HG02610 (cell line): ENCODE results near the gene HK2.
"Not testable (repeated sequence)": the region's sequence is repeated elsewhere in the genome, so short reads cannot be mapped to it uniquely, and the experiment has no call there.

ENCODE experiments used
- ATAC-seq: cut with Tn5 transposase; IDR thresholded peaks from one replicate; pipeline ENCODE4 v1.9.1; 2021; ENCODE audit warnings: mild to moderate bottlenecking, moderate library complexity; ENCODE audit not compliant: unreplicated experiment

Gene HK2

GRCh38 chr2:74893332-74893731 is 59.4 kb downstream of the HK2 start:
- no peak for ATAC-seq

GRCh38 chr2:74894272-74894981 is 60.5 kb downstream of the HK2 start:
- ATAC-seq: no peak

GRCh38 chr2:74895001-74895400 is 61.1 kb downstream of the HK2 start:
- no peak for ATAC-seq

- ATAC-seq: no peak
These were observed 62.3 kb downstream of the HK2 start for GRCh38 chr2:74896232-74896631.

- ATAC-seq: not testable (repeated sequence)
These were observed 66.3 kb downstream of the HK2 start for GRCh38 chr2:74900225-74900624.

GRCh38 chr2:74902281-74902860 is 68.4 kb downstream of the HK2 start:
- no peak for ATAC-seq

GRCh38 chr2:74906395-74906794 is 72.5 kb downstream of the HK2 start:
- ATAC-seq: no peak

GRCh38 chr2:74907560-74907959 is 73.6 kb downstream of the HK2 start:
- not testable (repeated sequence) for ATAC-seq

- ATAC-seq: no peak
These were observed 75.0 kb downstream of the HK2 start for GRCh38 chr2:74908748-74909444.

GRCh38 chr2:74910245-74910644 is 76.3 kb downstream of the HK2 start:
- no peak for ATAC-seq

- no peak for ATAC-seq
These were observed 77.1 kb downstream of the HK2 start for GRCh38 chr2:74911061-74911460.

GRCh38 chr2:74915743-74916142 is 81.8 kb downstream of the HK2 start:
- ATAC-seq: peak; percentile 79

- ATAC-seq: no peak
These were observed 82.5 kb downstream of the HK2 start for GRCh38 chr2:74916394-74916793.

GRCh38 chr2:74917702-74918619 is 84.0 kb downstream of the HK2 start:
- ATAC-seq: no peak

- ATAC-seq: no peak
These were observed 85.9 kb downstream of the HK2 start for GRCh38 chr2:74919827-74920226.

- ATAC-seq: no peak
These were observed 87.4 kb downstream of the HK2 start for GRCh38 chr2:74921236-74921736.

- ATAC-seq: no peak
These were observed 88.8 kb downstream of the HK2 start for GRCh38 chr2:74922592-74923227.

- no peak for ATAC-seq
These were observed 90.7 kb downstream of the HK2 start for GRCh38 chr2:74924463-74925265.

- no peak for ATAC-seq
These were observed 91.4 kb downstream of the HK2 start for GRCh38 chr2:74925361-74925786.

GRCh38 chr2:74927621-74928020 is 93.7 kb downstream of the HK2 start:
- no peak for ATAC-seq
